GM23338 (cell line): ENCODE measurements around the gene STAU1. TPM values are rescaled to one million over a fixed set of nuclear protein-coding genes. Genes with fewer than 3 reads are reported as not detected.

Experiments used
- ATAC-seq: fragments of 200-7000 bp; cut with Tn5 transposase; 3 replicates; pipeline ENCODE4 v1.9.1; 2020
- DNase-seq: peaks from one replicate; pipeline ENCODE4 v3.0.0-alpha.2; 2015; ENCODE audit warnings: low spot score
- H2AFZ ChIP-seq: fragments of 200-600 bp; sonication (generic); 2 replicates; pipeline ENCODE4 v1.8.0; 2016; ENCODE audit warnings: antibody characterized with exemption, mild to moderate bottlenecking, moderate library complexity
- H3F3A ChIP-seq: fragments of 200-600 bp; sonication (generic); replicated peaks from 2 replicates; pipeline ENCODE4 v1.8.0; 2017; ENCODE audit warnings: antibody characterized with exemption, mixed run types, low read depth
- H3K27ac ChIP-seq: fragments of 200-600 bp; sonication (generic); 2 replicates; pipeline ENCODE4 v1.6.1; 2016; ENCODE audit warnings: low read depth
- H3K27me3 ChIP-seq: fragments of 200-600 bp; sonication (generic); 2 replicates; pipeline ENCODE4 v1.8.0; 2016; ENCODE audit warnings: mild to moderate bottlenecking, mixed run types, moderate library complexity; ENCODE audit not compliant: insufficient read depth
- H3K36me3 ChIP-seq: fragments of 200-600 bp; sonication (generic); 2 replicates; pipeline ENCODE4 v1.8.0; 2016; ENCODE audit warnings: mild to moderate bottlenecking; ENCODE audit not compliant: insufficient read depth
- H3K4me1 ChIP-seq: fragments of 200-600 bp; sonication (generic); 2 replicates; pipeline ENCODE4 v1.8.0; 2016; ENCODE audit warnings: mild to moderate bottlenecking, moderate library complexity; ENCODE audit not compliant: insufficient read depth
- H3K4me2 ChIP-seq: fragments of 200-600 bp; sonication (generic); 2 replicates; pipeline ENCODE4 v1.7.1; 2017; ENCODE audit warnings: mixed run types
- H3K4me3 ChIP-seq: fragments of 200-600 bp; sonication (generic); 2 replicates; pipeline ENCODE4 v1.6.1; 2016; ENCODE audit warnings: mixed run types
- H3K79me2 ChIP-seq: fragments of 200-600 bp; sonication (generic); replicated peaks from 2 replicates; pipeline ENCODE4 v1.8.0; 2017; ENCODE audit warnings: mild to moderate bottlenecking; ENCODE audit not compliant: insufficient read depth
- H3K9me2 ChIP-seq: fragments of 200-600 bp; sonication (generic); 2 replicates; pipeline ENCODE4 v1.8.0; 2017; ENCODE audit not compliant: insufficient read depth
- H4K20me1 ChIP-seq: fragments of 200-600 bp; sonication (generic); replicated peaks from 2 replicates; pipeline ENCODE4 v1.8.0; 2017; ENCODE audit warnings: mild to moderate bottlenecking; ENCODE audit not compliant: insufficient read depth
- H3K27ac Mint-ChIP-seq: 2 replicates; pipeline ENCODE4 v1.8.0; 2020; ENCODE audit warnings: inconsistent platforms, mild to moderate bottlenecking, moderate library complexity, mixed read lengths
- H3K27me3 Mint-ChIP-seq: 3 replicates; pipeline ENCODE4 v1.8.0; 2022; ENCODE audit warnings: low read depth, mild to moderate bottlenecking, moderate library complexity, mixed read lengths, inconsistent platforms; ENCODE audit not compliant: insufficient read depth, poor library complexity
- H3K36me3 Mint-ChIP-seq: 3 replicates; pipeline ENCODE4 v1.8.0; 2021; ENCODE audit warnings: low read depth, mild to moderate bottlenecking, inconsistent platforms, moderate library complexity, mixed read lengths
- H3K4me1 Mint-ChIP-seq: 3 replicates; pipeline ENCODE4 v1.8.0; 2020; ENCODE audit warnings: mild to moderate bottlenecking, inconsistent platforms, mixed read lengths
- H3K4me3 Mint-ChIP-seq: 3 replicates; pipeline ENCODE4 v1.8.0; 2021; ENCODE audit warnings: moderate library complexity, mild to moderate bottlenecking, inconsistent platforms, mixed read lengths
- H3K9me3 Mint-ChIP-seq: 3 replicates; pipeline ENCODE4 v1.8.0; 2020; ENCODE audit warnings: moderate library complexity, mild to moderate bottlenecking, inconsistent platforms, mixed read lengths
- CREB1 ChIP-seq: fragments of 250-450 bp; sonication (Bioruptor Pico); IDR thresholded peaks from 2 replicates; pipeline ENCODE4 v1.5.0; 2020; ENCODE audit warnings: low read depth, mild to moderate bottlenecking, moderate library complexity
- CTCF ChIP-seq, 2 experiments: fragments of 200-600 bp in 1 of 2; sonication (generic) in 1 of 2; conservative IDR thresholded peaks; 2 replicates each; pipeline versions ENCODE4 v1.5.1 to v1.6.1; 2016 to 2017; ENCODE audit warnings: antibody characterized with exemption in 2 of 2, low read depth in 2 of 2, mild to moderate bottlenecking in 2 of 2, moderate library complexity in 1 of 2
- ETS1 ChIP-seq: IDR thresholded peaks from 2 replicates; pipeline ENCODE4 v1.6.1; 2016; ENCODE audit warnings: antibody characterized with exemption
- EZH2 ChIP-seq: fragments of 200-600 bp; sonication (generic); IDR thresholded peaks from one replicate; pipeline ENCODE4 v1.8.0; 2017; ENCODE audit warnings: antibody characterized with exemption, mild to moderate bottlenecking, low read depth; ENCODE audit not compliant: unreplicated experiment
- JUNB ChIP-seq: IDR thresholded peaks from one replicate; pipeline ENCODE4 v1.6.1; 2016; ENCODE audit warnings: antibody characterized with exemption; ENCODE audit not compliant: unreplicated experiment
- NANOG ChIP-seq: IDR thresholded peaks from 2 replicates; pipeline ENCODE4 v1.6.1; 2016; ENCODE audit warnings: antibody characterized with exemption, borderline replicate concordance
- POLR2AphosphoS5 ChIP-seq: IDR thresholded peaks from 2 replicates; pipeline ENCODE4 v1.6.1; 2016; ENCODE audit warnings: antibody characterized with exemption, low read depth
- ZNF114 ChIP-seq: fragments of 250-450 bp; sonication (Bioruptor Pico); IDR thresholded peaks from 2 replicates; pipeline ENCODE4 v1.5.0; 2020; ENCODE audit warnings: mild to moderate bottlenecking, moderate library complexity
- ZNF331 ChIP-seq: fragments of 250-450 bp; sonication (Bioruptor Pico); IDR thresholded peaks from 2 replicates; pipeline ENCODE4 v1.5.0; 2020; ENCODE audit warnings: low read depth, mild to moderate bottlenecking, moderate library complexity
- long read RNA-seq: library from polyadenylated mRNA; unstranded; transcript quantifications from one replicate; pipeline ENCODE4 v2.0.0, GENCODE V29; 2020; ENCODE audit not compliant: unreplicated experiment
- polyA plus RNA-seq: library from polyadenylated mRNA; unstranded; fragments of >200 nt; fragmentation: Nextera tagmentation; extraction: Ambion mirVana; gene quantifications from 2 replicates; pipeline ENCODE4 v1.2.1, GENCODE V29; 2016
- total RNA-seq: library from RNA; depleted of rRNA; stranded (reverse); fragments of >200 nt; shearing (Covaris generic); gene quantifications from 2 replicates; pipeline ENCODE4 v1.2.3, GENCODE V29; 2014; rRNA removed
- TF ChIP-seq, protein P1 (sequence below): IDR thresholded peaks from one replicate; pipeline ENCODE4 v1.6.1; 2018; ENCODE audit warnings: antibody characterized with exemption; ENCODE audit not compliant: unreplicated experiment

Gene STAU1, protein sequence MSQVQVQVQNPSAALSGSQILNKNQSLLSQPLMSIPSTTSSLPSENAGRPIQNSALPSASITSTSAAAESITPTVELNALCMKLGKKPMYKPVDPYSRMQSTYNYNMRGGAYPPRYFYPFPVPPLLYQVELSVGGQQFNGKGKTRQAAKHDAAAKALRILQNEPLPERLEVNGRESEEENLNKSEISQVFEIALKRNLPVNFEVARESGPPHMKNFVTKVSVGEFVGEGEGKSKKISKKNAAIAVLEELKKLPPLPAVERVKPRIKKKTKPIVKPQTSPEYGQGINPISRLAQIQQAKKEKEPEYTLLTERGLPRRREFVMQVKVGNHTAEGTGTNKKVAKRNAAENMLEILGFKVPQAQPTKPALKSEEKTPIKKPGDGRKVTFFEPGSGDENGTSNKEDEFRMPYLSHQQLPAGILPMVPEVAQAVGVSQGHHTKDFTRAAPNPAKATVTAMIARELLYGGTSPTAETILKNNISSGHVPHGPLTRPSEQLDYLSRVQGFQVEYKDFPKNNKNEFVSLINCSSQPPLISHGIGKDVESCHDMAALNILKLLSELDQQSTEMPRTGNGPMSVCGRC
- 102 and 111 TPM in 2 replicates for total RNA-seq
- 102 and 104 TPM in 2 replicates for polyA plus RNA-seq
- long read RNA-seq, partial matches to known transcripts: 26 of 44 reads
- long read RNA-seq, other reads (novel, unspliced or antisense): 12 of 44 reads

- Mint-ChIP-seq H3K4me3 (peak within 1 kb of the TSS; percentile 97), H3K9me3 (peaks cover 3% of the 10 kb centered on the region; the same call in 1 of the 3 replicates), H3K27me3 (peaks cover 7% of the 10 kb centered on the region), H3K4me1 (peaks cover 24% of the 10 kb centered on the region), H3K27ac (peak within 1 kb of the TSS; percentile 78), H3K36me3 (peaks cover 6% of the 10 kb centered on the region; the same call in 2 of the 3 replicates)
- ATAC-seq (peak; percentile 95), DNase-seq (peak; percentile 99)
- peak within 1 kb of the TSS; percentile 89 for H3K4me3 ChIP-seq
- H3K4me1 ChIP-seq: peaks cover 7% of the 10 kb centered on the region; the same call in 1 of the 2 replicates
- H2AFZ ChIP-seq: peak within 1 kb of the TSS; percentile 83
- peaks cover 39% of the 10 kb centered on the region for H4K20me1 ChIP-seq
- H3K9me2 ChIP-seq: no peaks in the 10 kb centered on the region
- H3K79me2 ChIP-seq: peaks cover 45% of the 10 kb centered on the region
- no peak for TF ChIP-seq CTCF (conservative IDR thresholded peaks at IDR 0.05; ENCODE audit: low read depth in 2 of 2)
- TF ChIP-seq NANOG: no peak
- peak; percentile 98 for TF ChIP-seq ETS1
- peak; percentile 59 for TF ChIP-seq CREB1
- TF ChIP-seq POLR2AphosphoS5: peak; percentile 84
- peak within 1 kb of the TSS; percentile 86; the same call in 1 of the 2 replicates for H3K27ac ChIP-seq
- H3K27me3 ChIP-seq: no peaks in the 10 kb centered on the region
- peak within 1 kb of the TSS; percentile 92 for H3K4me2 ChIP-seq
- no peaks in the 10 kb centered on the region for H3K36me3 ChIP-seq
- no peaks in the 10 kb centered on the region for H3F3A ChIP-seq
Measured at GRCh38 chr20:49187851-49188641, at the start of gene STAU1. STAU1 (minus strand) TSS chr20:49188334; CDS start chr20:49166201, 22,133 bp downstream.

- H3K27me3 ChIP-seq: no peaks in the 10 kb centered on the region
- no peak overlapping the region for H3K27ac ChIP-seq
- peaks cover 60% of the 10 kb centered on the region for H3K36me3 ChIP-seq
- no peak for ATAC-seq
- no peak overlapping the region for H3K4me2 ChIP-seq
- DNase-seq: no peak
- H3K4me3 Mint-ChIP-seq: no peak overlapping the region
- H3K27ac Mint-ChIP-seq: no peak overlapping the region; the same call in 1 of the 2 replicates
- no peaks in the 10 kb centered on the region for H3K79me2 ChIP-seq
- no peak overlapping the region for H3K4me3 ChIP-seq
- peaks cover 1% of the 10 kb centered on the region for H3K27me3 Mint-ChIP-seq
- no peaks in the 10 kb centered on the region for H3K4me1 Mint-ChIP-seq
- H3K36me3 Mint-ChIP-seq: peaks cover 89% of the 10 kb centered on the region
- H4K20me1 ChIP-seq: no peaks in the 10 kb centered on the region; the same call in none of the 2 replicates
- no peaks in the 10 kb centered on the region for H3K4me1 ChIP-seq
- H2AFZ ChIP-seq: no peak overlapping the region
- H3F3A ChIP-seq: peaks cover 3% of the 10 kb centered on the region; the same call in 1 of the 2 replicates
- H3K9me2 ChIP-seq: no peaks in the 10 kb centered on the region
- no peaks in the 10 kb centered on the region for H3K9me3 Mint-ChIP-seq
- no peak for TF ChIP-seq POLR2AphosphoS5
- TF ChIP-seq, protein P1, sequence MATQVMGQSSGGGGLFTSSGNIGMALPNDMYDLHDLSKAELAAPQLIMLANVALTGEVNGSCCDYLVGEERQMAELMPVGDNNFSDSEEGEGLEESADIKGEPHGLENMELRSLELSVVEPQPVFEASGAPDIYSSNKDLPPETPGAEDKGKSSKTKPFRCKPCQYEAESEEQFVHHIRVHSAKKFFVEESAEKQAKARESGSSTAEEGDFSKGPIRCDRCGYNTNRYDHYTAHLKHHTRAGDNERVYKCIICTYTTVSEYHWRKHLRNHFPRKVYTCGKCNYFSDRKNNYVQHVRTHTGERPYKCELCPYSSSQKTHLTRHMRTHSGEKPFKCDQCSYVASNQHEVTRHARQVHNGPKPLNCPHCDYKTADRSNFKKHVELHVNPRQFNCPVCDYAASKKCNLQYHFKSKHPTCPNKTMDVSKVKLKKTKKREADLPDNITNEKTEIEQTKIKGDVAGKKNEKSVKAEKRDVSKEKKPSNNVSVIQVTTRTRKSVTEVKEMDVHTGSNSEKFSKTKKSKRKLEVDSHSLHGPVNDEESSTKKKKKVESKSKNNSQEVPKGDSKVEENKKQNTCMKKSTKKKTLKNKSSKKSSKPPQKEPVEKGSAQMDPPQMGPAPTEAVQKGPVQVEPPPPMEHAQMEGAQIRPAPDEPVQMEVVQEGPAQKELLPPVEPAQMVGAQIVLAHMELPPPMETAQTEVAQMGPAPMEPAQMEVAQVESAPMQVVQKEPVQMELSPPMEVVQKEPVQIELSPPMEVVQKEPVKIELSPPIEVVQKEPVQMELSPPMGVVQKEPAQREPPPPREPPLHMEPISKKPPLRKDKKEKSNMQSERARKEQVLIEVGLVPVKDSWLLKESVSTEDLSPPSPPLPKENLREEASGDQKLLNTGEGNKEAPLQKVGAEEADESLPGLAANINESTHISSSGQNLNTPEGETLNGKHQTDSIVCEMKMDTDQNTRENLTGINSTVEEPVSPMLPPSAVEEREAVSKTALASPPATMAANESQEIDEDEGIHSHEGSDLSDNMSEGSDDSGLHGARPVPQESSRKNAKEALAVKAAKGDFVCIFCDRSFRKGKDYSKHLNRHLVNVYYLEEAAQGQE: no peak
- no peak for TF ChIP-seq ZNF331 (CRISPR knock-in tag)
- no peak for TF ChIP-seq ZNF114 (CRISPR knock-in tag)
- TF ChIP-seq CTCF (conservative IDR thresholded peaks at IDR 0.05; ENCODE audit: low read depth in 2 of 2): no peak
- no peak for TF ChIP-seq NANOG
- TF ChIP-seq JUNB: no peak
- no peak for TF ChIP-seq CREB1
- TF ChIP-seq EZH2: no peak
Measured at GRCh38 chr20:49237531-49237930, 49.4 kb upstream of the STAU1 start.
